ENCODE measurements around the gene GLT1D1. TPM values are rescaled to one million over a fixed set of nuclear protein-coding genes. Genes with fewer than 3 reads are reported as not detected.

Gene GLT1D1
- total and polyA plus RNA-seq, 2 experiments from 2014 or later: 0.83 to 2.7 TPM

- Histone ChIP-seq H3K4me1 (ENCODE audit: low read depth) (no peaks in the 10 kb centered on the region), H3K27ac (no peak overlapping the region), H3K4me3 (no peak overlapping the region), H3K36me3 (no peaks in the 10 kb centered on the region), H3K9me3 (ENCODE audit: low read depth) (no peaks in the 10 kb centered on the region), H3K27me3 (peaks cover 66% of the 10 kb centered on the region)
- DNase-seq (ENCODE audit: low read depth in 1 of 2, low spot score in 1 of 2): no peak
- TF ChIP-seq, protein P1, sequence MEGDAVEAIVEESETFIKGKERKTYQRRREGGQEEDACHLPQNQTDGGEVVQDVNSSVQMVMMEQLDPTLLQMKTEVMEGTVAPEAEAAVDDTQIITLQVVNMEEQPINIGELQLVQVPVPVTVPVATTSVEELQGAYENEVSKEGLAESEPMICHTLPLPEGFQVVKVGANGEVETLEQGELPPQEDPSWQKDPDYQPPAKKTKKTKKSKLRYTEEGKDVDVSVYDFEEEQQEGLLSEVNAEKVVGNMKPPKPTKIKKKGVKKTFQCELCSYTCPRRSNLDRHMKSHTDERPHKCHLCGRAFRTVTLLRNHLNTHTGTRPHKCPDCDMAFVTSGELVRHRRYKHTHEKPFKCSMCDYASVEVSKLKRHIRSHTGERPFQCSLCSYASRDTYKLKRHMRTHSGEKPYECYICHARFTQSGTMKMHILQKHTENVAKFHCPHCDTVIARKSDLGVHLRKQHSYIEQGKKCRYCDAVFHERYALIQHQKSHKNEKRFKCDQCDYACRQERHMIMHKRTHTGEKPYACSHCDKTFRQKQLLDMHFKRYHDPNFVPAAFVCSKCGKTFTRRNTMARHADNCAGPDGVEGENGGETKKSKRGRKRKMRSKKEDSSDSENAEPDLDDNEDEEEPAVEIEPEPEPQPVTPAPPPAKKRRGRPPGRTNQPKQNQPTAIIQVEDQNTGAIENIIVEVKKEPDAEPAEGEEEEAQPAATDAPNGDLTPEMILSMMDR (IDR thresholded peaks at IDR 0.05; ENCODE audit: low read depth, low read length): no peak
Observed at GRCh38 chr12:128970110-128970509, 116.8 kb downstream of the GLT1D1 start.

DNA sequence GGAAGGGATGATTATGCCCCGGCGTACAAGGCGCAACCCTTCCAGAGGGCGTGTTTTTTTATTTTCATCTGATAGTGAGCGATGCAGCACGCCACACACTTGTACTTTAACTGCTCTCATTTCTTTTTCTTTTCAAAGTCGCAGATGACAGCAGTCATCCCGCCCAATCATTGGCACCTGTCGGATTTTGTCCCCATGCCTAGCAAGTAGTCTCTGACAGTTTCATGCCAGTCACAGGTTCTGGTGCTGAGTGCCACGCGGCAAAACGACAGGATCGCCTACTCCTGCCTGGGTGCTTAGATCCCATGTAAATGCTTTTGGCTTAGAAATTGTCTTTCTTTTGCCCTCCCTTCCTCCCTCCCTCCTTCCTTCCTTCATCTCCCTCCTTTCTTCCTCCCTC, 117.7 kb downstream of the GLT1D1 start:
- no peak for DNase-seq (ENCODE audit: low read depth in 1 of 2, low spot score in 1 of 2)
- Histone ChIP-seq H3K9me3 (ENCODE audit: low read depth) (no peaks in the 10 kb centered on the region), H3K27ac (no peak overlapping the region), H3K4me3 (no peak overlapping the region), H3K4me1 (ENCODE audit: low read depth) (no peaks in the 10 kb centered on the region), H3K36me3 (no peaks in the 10 kb centered on the region), H3K27me3 (peaks cover 66% of the 10 kb centered on the region)
- TF ChIP-seq, protein P1 (IDR thresholded peaks at IDR 0.05; ENCODE audit: low read depth, low read length): no peak

DNA sequence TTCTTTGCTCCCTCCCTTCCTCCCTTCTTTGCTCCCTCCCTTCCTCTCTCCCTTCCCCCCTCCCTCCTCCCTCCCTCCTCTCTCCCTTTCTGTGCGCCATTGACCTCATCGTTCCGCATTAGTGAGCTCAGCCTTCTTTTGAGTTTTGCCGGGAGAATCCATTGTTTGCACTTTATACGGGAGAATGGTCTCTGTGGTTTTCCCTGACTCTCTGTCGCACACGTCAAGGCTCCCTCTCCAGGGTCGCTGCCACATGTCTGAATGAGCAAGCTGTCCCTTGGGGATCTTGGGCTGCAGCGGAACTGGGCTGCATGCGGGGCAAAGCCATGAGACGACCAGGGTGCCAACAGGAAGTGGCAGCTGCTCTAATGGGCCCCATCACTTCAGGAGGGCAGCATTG, 118.5 kb downstream of the GLT1D1 start:
- peaks cover 64% of the 10 kb centered on the region for H3K27me3 ChIP-seq
- H3K36me3 ChIP-seq: no peaks in the 10 kb centered on the region
- TF ChIP-seq, protein P1 (IDR thresholded peaks at IDR 0.05; ENCODE audit: low read depth, low read length): no peak
- H3K9me3 ChIP-seq (ENCODE audit: low read depth): no peaks in the 10 kb centered on the region
- DNase-seq (ENCODE audit: low read depth in 1 of 2, low spot score in 1 of 2): no peak
- H3K4me3 ChIP-seq: no peak overlapping the region
- H3K4me1 ChIP-seq (ENCODE audit: low read depth): no peaks in the 10 kb centered on the region
- H3K27ac ChIP-seq: no peak overlapping the region

GRCh38 chr12:128973883-128974681, 120.8 kb downstream of the GLT1D1 start:
- TF ChIP-seq, protein P1 (IDR thresholded peaks at IDR 0.05; ENCODE audit: low read depth, low read length): no peak
- H3K4me1 ChIP-seq (ENCODE audit: low read depth): no peaks in the 10 kb centered on the region
- H3K9me3 ChIP-seq (ENCODE audit: low read depth): no peaks in the 10 kb centered on the region
- no peaks in the 10 kb centered on the region for H3K36me3 ChIP-seq
- no peak for DNase-seq (ENCODE audit: low read depth in 1 of 2, low spot score in 1 of 2)
- no peak overlapping the region for H3K4me3 ChIP-seq
- H3K27me3 ChIP-seq: peaks cover 46% of the 10 kb centered on the region
- H3K27ac ChIP-seq: no peak overlapping the region

DNA sequence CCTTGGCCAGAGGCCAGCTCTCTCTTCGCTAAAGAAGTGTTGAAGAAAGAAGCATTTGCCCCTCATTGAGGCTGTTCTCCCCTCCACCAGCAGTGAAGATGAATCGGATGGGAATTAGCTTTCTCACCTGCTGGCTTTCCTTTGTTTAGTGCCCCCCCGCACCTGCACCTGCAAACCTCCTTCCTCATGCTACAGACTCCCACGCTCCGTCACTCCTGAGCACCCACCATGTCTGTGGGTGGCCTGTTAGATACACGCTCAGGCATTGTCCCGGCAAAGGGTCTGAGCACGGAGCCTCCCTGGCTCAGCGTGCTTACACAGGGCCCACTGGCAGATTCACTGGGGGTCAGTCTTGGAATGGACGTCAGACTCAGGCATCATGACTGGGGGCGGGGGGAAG, 121.6 kb downstream of the GLT1D1 start:
- H3K4me1 ChIP-seq (ENCODE audit: low read depth): no peaks in the 10 kb centered on the region

More for the DNA sequence above, 121.6 kb downstream of the GLT1D1 start:
- Histone ChIP-seq H3K9me3 (ENCODE audit: low read depth) (no peaks in the 10 kb centered on the region), H3K4me3 (no peak overlapping the region), H3K36me3 (no peaks in the 10 kb centered on the region), H3K27me3 (peaks cover 38% of the 10 kb centered on the region), H3K27ac (no peak overlapping the region)
- TF ChIP-seq, protein P1 (IDR thresholded peaks at IDR 0.05; ENCODE audit: low read depth, low read length): no peak
- DNase-seq (ENCODE audit: low read depth in 1 of 2, low spot score in 1 of 2): no peak
